NCI-H146 treated with DMSO at 0.1 percent for 48 hours (cell line): Measurements from ENCODE around the gene MST1R.
A peak's percentile ranks its signal among the peaks of the same experiment; 100 is the strongest.

ENCODE experiments used
- DNase-seq: peaks from one replicate; lab custom pipeline; 2025; ENCODE audit not compliant: unreplicated experiment; lab: John Stamatoyannopoulos, UW

Gene MST1R

DNA sequence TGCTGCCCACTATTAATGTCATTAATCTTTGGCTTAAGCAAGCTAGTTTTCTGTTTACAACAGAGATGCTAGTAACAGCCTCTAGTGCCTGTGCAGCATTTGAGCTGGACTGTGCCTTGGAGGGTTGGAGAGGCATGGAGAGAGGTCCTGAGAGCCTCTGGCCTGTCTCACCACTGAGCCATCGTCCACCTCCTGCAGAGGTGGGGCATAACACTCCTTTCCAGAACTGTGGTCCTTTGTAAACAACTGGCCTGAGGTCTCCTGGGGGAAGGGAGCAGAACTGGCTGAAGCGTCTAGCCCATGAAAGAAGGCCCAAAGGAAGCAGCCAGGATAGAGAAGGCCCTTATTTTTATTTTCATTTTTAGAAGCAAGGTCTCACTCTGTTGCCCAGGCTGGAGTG lies 24.0 kb downstream of the MST1R start:
- no peak for DNase-seq

DNA sequence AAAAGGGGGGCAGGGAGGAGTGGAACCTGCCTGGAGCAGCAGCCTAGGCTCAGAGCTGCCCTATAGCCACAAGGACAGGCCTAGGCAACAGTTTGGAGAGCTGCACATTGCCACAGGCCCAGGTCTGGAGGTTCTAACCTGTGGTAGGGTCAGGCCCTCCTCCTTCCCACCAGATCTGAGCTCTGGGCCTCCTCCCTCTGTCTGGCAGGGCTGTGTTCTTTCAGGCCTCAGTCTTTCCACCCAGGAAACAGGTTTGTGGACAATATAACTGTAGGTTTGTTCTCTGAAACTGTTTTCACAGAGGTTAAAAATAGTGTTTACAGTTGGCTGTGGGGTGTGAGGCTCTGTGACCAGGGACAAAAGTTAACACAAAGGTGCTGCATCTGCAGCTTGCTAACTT lies 25.0 kb downstream of the MST1R start:
- no peak for DNase-seq

DNA sequence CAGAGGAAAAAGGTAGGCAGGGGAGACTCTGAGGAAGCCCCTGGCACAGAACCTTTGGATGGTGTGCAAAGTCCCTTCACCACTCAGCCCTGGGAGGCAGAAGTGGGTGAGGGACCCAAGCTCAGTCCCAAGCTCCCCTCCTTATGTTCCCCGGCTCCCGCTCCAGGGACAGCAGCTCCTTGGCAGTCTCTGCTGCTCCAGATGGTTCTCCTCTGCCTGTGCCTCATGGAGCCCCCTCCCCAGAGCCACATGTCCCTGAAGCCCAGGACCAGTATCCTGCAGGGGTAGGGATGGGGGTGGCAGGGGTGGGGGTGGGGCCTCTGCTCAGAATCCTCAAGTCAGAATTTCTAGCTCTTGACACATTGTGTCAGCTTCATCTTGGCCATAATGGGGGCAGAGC lies 26.0 kb downstream of the MST1R start:
- no peak for DNase-seq

GRCh38 chr3:49876567-49876966 lies 27.1 kb downstream of the MST1R start:
- DNase-seq = no peak

DNA sequence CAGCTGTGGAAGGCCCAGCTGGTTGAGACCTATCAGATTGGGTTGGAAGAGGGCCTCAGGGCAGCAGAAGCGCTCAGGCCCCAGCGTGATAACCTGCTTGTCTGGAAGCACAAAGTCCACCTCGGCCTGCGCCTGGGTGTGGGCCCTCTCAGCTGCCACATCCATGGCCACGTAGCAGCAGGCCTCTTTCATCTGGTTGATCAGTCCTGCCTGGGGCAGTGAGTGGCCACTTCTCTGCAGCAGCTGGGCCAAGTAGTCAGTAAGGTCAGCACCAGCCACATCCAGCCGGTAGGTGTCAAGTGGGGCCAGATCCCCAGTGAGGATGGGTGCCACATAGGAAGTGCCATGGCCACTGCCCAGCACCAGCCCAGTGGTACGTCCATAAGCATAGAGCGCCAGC lies 30.1 kb downstream of the MST1R start:
- DNase-seq = no peak

DNA sequence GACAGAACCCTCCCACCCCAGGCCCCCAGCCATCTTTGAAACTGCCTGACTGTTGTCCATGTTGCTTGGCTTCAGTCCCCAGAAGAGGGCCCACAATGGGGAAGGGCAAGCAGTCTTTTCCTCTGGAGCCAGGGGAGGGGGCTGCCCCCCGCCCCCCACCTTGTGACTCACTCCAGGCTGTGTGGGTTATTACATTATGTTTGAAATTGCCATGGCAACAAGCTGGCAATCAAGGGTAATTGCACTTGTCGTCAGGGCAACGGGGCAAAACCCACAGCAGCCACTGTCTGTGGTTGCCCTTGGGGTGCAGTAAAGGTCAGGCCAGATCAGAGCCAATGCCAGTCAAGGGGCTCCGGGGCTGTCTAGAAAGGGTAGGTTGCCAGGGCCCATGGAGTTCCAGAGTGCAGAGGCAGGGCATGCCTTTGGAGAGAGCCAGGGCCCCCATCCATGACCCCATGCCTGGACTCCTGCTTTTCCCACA lies 30.8 kb downstream of the MST1R start:
- no peak for DNase-seq

DNA sequence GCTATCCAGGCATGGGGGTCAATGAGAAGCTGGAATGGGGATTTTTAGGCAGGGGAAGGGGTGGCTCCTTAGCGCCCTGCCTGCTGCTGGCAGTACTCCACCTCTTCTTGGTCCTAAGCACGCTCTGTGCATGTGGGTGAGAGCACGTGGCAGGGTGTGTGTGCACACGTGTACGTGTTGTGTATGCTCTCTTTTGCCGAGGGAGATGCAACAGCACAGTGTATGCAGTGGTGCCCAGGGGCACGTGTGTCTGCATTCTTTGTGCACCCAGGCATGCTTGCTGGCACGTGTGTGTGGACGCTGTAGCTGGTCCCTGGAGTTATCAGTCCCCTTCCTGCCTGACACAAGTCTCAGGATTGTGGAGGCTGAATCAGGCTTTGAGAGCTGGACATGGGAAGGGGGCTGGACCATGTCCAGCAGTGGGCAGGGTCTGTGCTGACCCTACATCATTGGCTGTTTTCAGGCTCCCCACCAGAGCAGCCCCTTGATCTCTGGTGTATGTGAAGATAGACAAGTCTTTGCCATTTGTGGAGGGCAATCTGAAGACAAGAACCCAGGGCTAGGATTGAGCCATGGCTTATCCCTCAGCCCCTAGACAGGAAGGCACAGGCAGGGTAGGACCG lies 32.0 kb downstream of the MST1R start:
- no peak for DNase-seq

DNA sequence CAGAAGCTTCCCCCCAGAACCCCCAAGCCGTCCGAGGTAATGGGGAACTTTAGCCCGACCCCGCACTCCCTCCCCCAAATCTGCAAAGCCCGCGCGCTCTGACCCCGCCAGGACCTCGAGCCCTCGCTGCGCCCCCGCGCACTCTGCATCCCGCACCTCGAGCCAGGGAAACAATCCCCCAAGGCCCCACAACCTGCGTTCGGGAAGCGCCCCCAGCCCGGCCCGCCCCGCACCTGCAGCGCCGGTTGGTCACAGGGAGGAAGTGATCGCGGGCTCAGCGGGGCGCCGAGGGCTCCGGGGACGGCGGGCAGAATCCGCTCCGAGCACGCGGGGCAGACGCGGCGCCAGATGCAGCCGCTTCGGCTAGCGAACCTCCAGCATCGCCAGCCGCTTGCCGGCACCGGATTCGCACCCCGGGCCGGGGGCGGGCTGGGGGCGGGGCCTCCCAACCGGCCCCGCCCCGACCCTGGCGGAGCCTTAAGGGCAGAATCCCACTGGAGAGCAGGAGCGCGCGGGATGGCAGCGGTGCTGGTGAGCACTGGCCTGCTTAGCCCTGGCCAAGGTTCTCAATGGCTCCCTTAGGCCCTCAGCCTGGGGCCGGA lies 34.0 kb downstream of the MST1R start, which contains the start of gene CAMKV:
Gene CAMKV (minus strand): TSS at position 382 of the 602 bp plus-strand sequence. CDS start 7,518 bp downstream, outside the sequence.
- peak; percentile 10 for DNase-seq

- peak; percentile 7 for DNase-seq
Measured at GRCh38 chr3:49868862-49869466, 34.7 kb downstream of the MST1R start.

- no peak for DNase-seq
Measured at GRCh38 chr3:49867871-49868321, 35.8 kb downstream of the MST1R start.

DNA sequence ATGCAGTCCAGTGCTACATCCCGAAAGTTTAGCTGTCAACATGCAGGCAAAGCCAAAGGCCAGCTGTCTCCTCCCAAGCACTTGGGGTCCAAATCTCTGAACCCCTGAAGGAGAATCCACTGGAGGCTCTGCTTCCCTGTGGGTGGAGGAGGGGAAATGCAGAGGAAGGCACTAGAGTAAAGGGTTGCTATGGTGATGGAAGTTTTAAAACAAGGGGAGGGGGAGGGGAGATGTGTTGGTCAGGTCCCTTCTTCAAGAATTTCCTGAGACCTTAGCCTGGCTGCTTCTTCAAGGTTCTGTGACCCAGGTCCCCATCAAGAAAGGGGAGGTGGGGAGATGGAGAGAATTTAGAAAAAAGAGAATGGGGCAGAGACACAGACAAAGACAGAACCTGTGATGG lies 36.3 kb downstream of the MST1R start:
- DNase-seq = no peak

GRCh38 chr3:49865198-49865784 lies 38.4 kb downstream of the MST1R start:
- no peak for DNase-seq

DNA sequence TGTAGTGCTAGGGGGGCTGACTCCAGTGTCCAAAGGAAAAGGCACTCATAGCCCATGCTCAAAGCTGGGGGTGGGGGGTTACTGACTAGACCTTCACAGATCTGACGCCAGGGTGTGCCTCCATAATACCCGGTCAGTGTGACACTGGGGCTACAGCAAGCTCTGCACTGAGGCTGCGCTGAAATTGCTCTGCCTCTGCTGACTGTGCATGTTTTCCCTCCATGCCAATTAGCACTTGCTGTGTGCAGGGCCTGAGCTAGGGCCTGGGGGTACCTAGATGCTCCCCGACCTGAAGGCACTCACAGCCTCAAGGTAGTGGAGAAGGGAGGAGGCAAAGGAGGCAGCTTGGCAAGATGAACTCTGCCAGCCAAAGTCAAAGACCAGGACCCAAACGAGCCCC lies 39.2 kb downstream of the MST1R start:
- no peak for DNase-seq

DNA sequence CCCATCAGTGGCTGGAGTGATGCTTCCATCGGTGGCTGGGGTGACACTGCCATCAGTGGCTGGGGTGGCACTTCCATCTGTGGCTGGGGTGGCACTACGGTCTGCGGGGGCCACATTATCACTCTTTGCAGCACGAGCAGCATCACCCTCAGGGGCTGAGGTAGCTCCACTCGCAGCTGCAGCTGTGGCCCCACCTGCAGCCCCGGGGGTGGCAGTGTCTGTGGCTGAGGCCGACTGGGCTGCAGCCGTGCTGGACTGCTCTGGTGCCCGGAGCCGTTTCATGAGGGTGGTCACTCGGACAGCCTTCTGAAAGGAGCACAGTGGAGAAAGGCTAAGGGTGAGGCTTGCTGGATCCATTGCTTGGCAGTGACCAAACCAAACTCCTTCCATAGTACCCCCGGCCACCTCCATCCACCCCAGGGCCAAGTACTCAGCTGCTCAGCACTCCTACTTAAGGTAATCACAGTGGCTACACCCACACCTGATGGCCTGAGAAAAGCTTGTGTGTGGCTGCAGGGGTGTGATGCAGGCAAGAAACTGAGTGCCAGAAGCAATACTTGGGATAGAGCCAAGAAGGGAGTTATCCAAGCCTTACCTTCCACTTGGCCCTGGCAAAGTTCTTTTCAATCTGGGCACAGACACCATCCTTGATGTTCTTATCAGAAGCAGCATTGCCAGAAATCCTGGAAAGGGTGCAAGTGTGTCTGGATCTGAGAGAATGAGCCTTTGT lies 43.9 kb downstream of the MST1R start:
- DNase-seq = no peak

GRCh38 chr3:49856181-49857005 lies 47.3 kb downstream of the MST1R start, which contains the start of gene TRAIP:
TSS of gene TRAIP (minus strand) at chr3:49856564. CDS start at chr3:49856453, 111 bp downstream.
- DNase-seq = peak; percentile 49

DNA sequence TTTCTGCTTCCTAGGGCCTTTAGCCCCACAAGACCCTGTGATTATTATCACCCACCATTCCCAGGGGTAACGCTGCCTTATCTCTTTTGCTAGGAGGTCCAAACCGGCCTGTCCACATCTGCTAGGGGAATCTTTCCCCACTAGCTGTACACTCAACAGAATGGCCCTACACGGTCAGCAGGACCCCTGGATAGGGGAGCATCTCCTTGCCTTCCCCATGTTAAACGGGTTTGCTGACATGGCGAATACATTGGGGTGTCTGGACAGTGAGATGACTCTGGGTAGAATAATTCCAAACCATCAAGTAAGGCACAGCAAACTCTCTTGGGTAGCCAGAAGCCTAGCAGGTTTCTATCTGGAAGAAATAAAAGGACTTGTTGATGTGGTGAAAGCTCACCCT lies 48.0 kb downstream of the MST1R start:
- DNase-seq = no peak

DNA sequence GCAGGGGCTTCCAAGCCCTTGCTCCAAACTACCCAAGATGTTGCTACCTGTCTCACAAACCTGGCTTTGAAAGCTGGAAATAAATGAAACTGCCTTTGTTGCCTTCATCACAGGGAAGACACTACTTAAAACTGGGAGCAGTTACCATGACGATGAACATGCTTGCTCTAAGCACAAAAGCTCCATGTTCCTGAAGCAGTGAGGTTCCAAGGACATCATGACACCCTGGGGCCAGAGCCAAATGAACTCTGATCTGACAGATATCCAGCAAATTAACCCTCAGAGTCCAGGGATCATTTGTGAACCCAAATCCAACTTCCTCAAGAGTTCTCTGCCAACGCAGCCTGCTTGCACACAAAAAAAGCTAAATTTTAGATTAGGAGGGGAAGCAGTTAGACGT lies 58.0 kb downstream of the MST1R start:
- no peak for DNase-seq

- DNase-seq = no peak
Measured at GRCh38 chr3:49844464-49845183, 59.0 kb downstream of the MST1R start.

GRCh38 chr3:49842843-49843517 lies 60.7 kb downstream of the MST1R start:
- no peak for DNase-seq
